KMS-11 (cell line): ENCODE measurements around the gene KCNG3.
"Not testable (repeated sequence)": the region's sequence is repeated elsewhere in the genome, so short reads cannot be mapped to it uniquely, and the experiment has no call there.

Source experiments
- H2AFZ ChIP-seq: fragments of 200-600 bp; sonication (generic); 2 replicates; pipeline ENCODE4 v1.6.1; 2016; ENCODE audit warnings: antibody characterized with exemption, mixed run types, low read depth
- H3K27ac ChIP-seq: fragments of 200-600 bp; sonication (generic); 2 replicates; pipeline ENCODE4 v1.6.1; 2016; ENCODE audit warnings: mild to moderate bottlenecking, mixed run types
- H3K27me3 ChIP-seq: fragments of 200-600 bp; sonication (generic); 2 replicates; pipeline ENCODE4 v1.6.1; 2017; ENCODE audit warnings: mild to moderate bottlenecking, low read depth, mixed run types, moderate library complexity; ENCODE audit not compliant: insufficient read depth
- H3K36me3 ChIP-seq: fragments of 200-600 bp; sonication (generic); 2 replicates; pipeline ENCODE4 v1.6.1; 2017; ENCODE audit warnings: mild to moderate bottlenecking, mixed run types; ENCODE audit not compliant: insufficient read depth
- H3K4me1 ChIP-seq: fragments of 200-600 bp; sonication (generic); 2 replicates; pipeline ENCODE4 v1.6.1; 2016; ENCODE audit warnings: mild to moderate bottlenecking, low read depth, mixed run types; ENCODE audit not compliant: poor library complexity, severe bottlenecking
- H3K4me2 ChIP-seq: fragments of 200-600 bp; sonication (generic); 2 replicates; pipeline ENCODE4 v1.7.0; 2016; ENCODE audit warnings: mild to moderate bottlenecking, mixed run types
- H3K4me3 ChIP-seq: fragments of 200-600 bp; sonication (generic); IDR thresholded peaks from 2 replicates; pipeline ENCODE4 v1.6.1; 2017; ENCODE audit warnings: low read depth, low read length, mixed read lengths; ENCODE audit not compliant: insufficient read depth
- H3K79me2 ChIP-seq: fragments of 200-600 bp; sonication (generic); 2 replicates; pipeline ENCODE4 v1.6.1; 2016; ENCODE audit warnings: low read depth, mixed run types; ENCODE audit not compliant: insufficient read depth
- H3K9ac ChIP-seq: fragments of 200-600 bp; sonication (generic); 2 replicates; pipeline ENCODE4 v1.6.1; 2016; ENCODE audit warnings: mild to moderate bottlenecking, mixed run types
- H4K20me1 ChIP-seq: fragments of 200-600 bp; sonication (generic); 2 replicates; pipeline ENCODE4 v1.6.1; 2016; ENCODE audit warnings: mild to moderate bottlenecking, mixed run types; ENCODE audit not compliant: insufficient read depth
- TF ChIP-seq, protein P1 (sequence below): fragments of 200-600 bp; sonication (generic); conservative IDR thresholded peaks from 2 replicates; pipeline ENCODE4 v1.6.1; 2017; ENCODE audit warnings: low read depth, mild to moderate bottlenecking, antibody characterized with exemption, low read length, moderate library complexity, mixed read lengths

The KCNG3 gene

DNA sequence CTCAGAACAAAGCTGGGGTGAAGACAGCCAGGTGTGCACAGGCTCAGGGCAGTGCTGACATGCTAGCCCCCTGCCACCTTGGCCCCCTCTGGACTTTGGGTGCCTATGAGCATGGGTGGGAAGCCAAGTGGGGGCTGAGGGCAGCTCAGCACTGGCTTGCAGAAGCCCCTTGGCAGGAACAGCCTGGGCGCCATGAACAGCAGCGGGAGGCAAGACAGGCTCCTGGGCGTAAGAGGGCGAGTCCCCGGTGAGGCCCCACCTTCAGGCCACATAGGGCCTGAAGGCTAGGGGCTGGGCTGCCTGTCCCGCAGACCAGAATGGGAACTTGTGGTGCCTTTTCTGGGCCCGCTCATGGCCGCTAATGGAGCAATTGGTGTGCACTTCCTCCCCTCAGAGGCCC is 85.8 kb downstream of the KCNG3 start:
- H3K4me1 ChIP-seq: no peaks in the 10 kb centered on the region
- H2AFZ ChIP-seq: no peak overlapping the region
- no peak overlapping the region for H3K4me3 ChIP-seq
- H3K36me3 ChIP-seq: no peaks in the 10 kb centered on the region
- H3K27ac ChIP-seq: no peak overlapping the region
- no peak overlapping the region for H3K4me2 ChIP-seq
- no peaks in the 10 kb centered on the region for H3K79me2 ChIP-seq
- TF ChIP-seq, protein P1, sequence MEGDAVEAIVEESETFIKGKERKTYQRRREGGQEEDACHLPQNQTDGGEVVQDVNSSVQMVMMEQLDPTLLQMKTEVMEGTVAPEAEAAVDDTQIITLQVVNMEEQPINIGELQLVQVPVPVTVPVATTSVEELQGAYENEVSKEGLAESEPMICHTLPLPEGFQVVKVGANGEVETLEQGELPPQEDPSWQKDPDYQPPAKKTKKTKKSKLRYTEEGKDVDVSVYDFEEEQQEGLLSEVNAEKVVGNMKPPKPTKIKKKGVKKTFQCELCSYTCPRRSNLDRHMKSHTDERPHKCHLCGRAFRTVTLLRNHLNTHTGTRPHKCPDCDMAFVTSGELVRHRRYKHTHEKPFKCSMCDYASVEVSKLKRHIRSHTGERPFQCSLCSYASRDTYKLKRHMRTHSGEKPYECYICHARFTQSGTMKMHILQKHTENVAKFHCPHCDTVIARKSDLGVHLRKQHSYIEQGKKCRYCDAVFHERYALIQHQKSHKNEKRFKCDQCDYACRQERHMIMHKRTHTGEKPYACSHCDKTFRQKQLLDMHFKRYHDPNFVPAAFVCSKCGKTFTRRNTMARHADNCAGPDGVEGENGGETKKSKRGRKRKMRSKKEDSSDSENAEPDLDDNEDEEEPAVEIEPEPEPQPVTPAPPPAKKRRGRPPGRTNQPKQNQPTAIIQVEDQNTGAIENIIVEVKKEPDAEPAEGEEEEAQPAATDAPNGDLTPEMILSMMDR: no peak
- H3K27me3 ChIP-seq: no peaks in the 10 kb centered on the region
- no peaks in the 10 kb centered on the region for H4K20me1 ChIP-seq
- no peak overlapping the region for H3K9ac ChIP-seq

DNA sequence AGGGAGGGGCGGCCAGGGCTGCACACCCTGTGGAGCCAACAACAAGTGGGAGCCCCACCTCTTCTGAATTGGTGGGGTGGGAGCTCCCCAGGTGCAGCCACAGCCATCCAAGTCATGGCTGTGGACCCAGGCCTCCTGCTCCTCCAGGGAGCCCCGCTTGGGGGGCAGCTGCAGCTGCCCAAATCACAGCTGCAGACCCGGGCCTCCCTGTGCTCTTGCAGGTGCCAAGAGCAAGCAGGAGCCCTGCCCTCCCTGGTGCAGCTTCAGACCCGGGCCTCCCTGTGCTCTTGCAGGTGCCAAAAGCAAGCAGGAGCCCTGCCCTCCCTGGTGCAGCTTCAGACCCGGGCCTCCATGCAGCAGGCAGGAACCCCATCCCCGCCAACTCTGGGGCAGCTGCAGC is 86.3 kb downstream of the KCNG3 start:
- no peaks in the 10 kb centered on the region for H3K27me3 ChIP-seq
- no peaks in the 10 kb centered on the region for H3K79me2 ChIP-seq
- no peak overlapping the region for H2AFZ ChIP-seq
- H4K20me1 ChIP-seq: no peaks in the 10 kb centered on the region
- H3K4me1 ChIP-seq: no peaks in the 10 kb centered on the region
- no peak overlapping the region for H3K27ac ChIP-seq
- no peaks in the 10 kb centered on the region for H3K36me3 ChIP-seq
- TF ChIP-seq, protein P1: no peak
- H3K9ac ChIP-seq: no peak overlapping the region
- H3K4me3 ChIP-seq: no peak overlapping the region
- no peak overlapping the region for H3K4me2 ChIP-seq

DNA sequence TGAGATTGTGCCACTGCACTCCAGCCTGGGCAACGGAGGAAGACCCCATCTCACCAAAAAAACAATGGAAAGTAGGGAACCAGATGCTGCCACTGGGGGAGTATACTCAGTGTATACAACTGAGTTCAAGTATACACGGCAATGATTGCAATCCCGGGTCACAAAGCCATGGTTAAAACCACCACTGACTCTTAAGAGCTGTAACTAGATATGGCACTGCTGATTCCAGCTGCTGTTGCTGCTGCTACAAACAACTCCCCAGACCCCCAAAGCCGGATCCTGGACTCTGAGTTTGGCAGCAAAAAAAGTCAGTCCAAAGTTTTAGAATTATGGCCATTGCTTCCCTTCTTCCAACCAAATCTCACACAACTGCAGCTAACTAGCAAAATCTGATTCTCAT is 89.1 kb downstream of the KCNG3 start:
- Histone ChIP-seq H3K4me3 (no peak overlapping the region), H4K20me1 (no peaks in the 10 kb centered on the region), H3K36me3 (no peaks in the 10 kb centered on the region), H3K4me2 (no peak overlapping the region), H3K79me2 (no peaks in the 10 kb centered on the region), H2AFZ (no peak overlapping the region), H3K27me3 (no peaks in the 10 kb centered on the region), H3K27ac (no peak overlapping the region), H3K9ac (no peak overlapping the region), H3K4me1 (no peaks in the 10 kb centered on the region)
- TF ChIP-seq, protein P1: no peak

DNA sequence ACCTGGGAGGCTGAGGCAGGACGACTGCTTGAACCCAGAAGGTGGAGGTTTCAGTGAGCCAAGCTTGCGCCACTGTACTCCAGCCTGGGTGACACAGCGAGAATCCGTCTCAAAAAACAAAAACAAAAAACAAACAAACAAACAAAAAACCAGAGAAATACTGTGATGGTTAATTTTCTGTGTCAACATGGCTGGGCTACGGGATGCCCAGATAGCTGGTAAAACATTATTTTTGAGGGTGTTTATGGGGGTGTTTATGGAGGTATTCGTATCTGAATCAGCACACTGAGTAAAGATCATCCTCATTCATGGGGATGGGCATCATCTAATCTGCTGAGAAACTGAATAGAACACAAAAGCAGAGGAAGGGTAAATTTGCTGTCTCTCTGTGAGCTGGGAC is 92.0 kb downstream of the KCNG3 start:
- H3K79me2 ChIP-seq: no peaks in the 10 kb centered on the region
- H3K27ac ChIP-seq: no peak overlapping the region
- TF ChIP-seq, protein P1: no peak
- no peaks in the 10 kb centered on the region for H3K36me3 ChIP-seq
- H3K4me3 ChIP-seq: no peak overlapping the region
- H3K4me1 ChIP-seq: no peaks in the 10 kb centered on the region
- no peaks in the 10 kb centered on the region for H3K27me3 ChIP-seq
- H2AFZ ChIP-seq: no peak overlapping the region
- H3K9ac ChIP-seq: no peak overlapping the region
- H3K4me2 ChIP-seq: no peak overlapping the region
- H4K20me1 ChIP-seq: no peaks in the 10 kb centered on the region

DNA sequence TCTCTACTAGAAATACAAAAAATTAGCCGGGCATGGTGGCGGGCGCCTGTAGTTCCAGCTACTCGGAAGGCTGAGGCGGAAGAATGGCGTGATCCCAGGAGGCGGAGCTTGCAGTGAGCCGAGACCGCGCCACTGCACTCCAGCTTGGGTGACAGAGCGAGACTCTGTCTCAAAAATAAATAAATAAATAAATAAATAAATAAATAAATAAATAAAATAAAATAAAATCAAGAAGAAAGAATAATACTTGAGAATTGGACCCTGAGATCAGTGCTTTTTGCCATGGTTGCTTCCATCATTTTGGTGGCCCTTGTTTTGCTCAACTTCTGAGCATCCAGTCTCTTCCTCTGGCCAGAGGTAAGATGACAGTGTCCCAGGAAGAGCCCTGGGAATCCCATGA is 95.7 kb downstream of the KCNG3 start:
- H3K27me3 ChIP-seq, H3K27ac ChIP-seq, H3K36me3 ChIP-seq, H3K4me3 ChIP-seq, H3K4me2 ChIP-seq, H3K79me2 ChIP-seq, H4K20me1 ChIP-seq, H2AFZ ChIP-seq, H3K9ac ChIP-seq, H3K4me1 ChIP-seq: not testable (repeated sequence)

DNA sequence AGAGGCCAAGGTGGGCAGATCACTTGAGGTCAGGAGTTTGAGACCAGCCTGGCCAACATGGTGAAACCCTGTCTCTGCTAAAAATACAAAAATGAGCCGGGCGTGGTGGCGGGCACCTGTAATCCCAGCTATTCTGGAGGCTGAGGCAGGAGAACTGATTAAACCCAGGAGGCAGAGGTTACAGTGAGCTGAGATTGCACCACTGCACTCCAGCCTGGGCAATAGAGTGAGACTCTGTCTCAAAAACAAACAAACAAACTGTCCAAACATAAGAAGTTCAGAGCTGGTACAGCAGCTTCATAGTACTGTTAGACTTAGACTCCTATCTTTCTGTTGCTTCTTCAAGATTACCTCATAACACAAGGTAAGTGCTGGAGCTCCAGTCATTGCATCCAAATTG is 100.5 kb downstream of the KCNG3 start:
- H3K9ac ChIP-seq, H3K36me3 ChIP-seq, H3K27me3 ChIP-seq, H3K27ac ChIP-seq, H3K79me2 ChIP-seq, H3K4me1 ChIP-seq, H3K4me3 ChIP-seq, H3K4me2 ChIP-seq, H2AFZ ChIP-seq, H4K20me1 ChIP-seq: not testable (repeated sequence)
